ENCODE measurements around the gene PEX5L. TPM values are rescaled to one million over a fixed set of nuclear protein-coding genes. Genes with fewer than 3 reads are reported as not detected.

Gene PEX5L
- total and polyA plus RNA-seq, 3 donors from 2014 or later: 6.3 to 7.3 (median 6.6) TPM

DNA sequence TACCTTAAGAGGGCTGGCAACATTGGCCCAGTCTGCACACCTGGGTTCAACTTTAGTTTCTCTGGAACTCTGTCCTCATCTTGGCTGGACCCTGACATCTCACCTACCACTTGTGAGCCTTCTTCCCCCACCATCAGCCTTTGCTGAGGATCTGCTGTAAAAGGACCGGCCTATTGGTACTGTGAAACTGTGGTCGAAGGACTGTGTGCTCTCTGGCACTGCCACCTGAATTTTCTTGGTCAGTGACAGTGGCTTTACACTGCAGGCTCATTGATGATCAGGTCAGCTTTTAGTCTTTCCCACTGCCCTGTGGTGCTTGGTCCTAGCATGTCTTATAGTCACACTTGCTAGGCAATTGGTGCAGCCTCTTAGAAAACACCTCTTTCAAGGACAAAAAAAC, 86.9 kb downstream of the PEX5L start:
- no peaks in the 10 kb centered on the region for H3K4me1 ChIP-seq
- no peaks in the 10 kb centered on the region for H3K9me3 ChIP-seq
- intact Hi-C loops (cut with DNase I; ENCODE audit: low total_unique reads): no loop called here
- no peak overlapping the region for H3K27ac ChIP-seq
- no peak overlapping the region for H3K4me3 ChIP-seq
- 85 to 100% methylated on average over 2 of the region's 2 CpGs for WGBS, 2 donors
- TF ChIP-seq POLR2A (IDR thresholded peaks at IDR 0.05): no peak
- TF ChIP-seq, protein P1, sequence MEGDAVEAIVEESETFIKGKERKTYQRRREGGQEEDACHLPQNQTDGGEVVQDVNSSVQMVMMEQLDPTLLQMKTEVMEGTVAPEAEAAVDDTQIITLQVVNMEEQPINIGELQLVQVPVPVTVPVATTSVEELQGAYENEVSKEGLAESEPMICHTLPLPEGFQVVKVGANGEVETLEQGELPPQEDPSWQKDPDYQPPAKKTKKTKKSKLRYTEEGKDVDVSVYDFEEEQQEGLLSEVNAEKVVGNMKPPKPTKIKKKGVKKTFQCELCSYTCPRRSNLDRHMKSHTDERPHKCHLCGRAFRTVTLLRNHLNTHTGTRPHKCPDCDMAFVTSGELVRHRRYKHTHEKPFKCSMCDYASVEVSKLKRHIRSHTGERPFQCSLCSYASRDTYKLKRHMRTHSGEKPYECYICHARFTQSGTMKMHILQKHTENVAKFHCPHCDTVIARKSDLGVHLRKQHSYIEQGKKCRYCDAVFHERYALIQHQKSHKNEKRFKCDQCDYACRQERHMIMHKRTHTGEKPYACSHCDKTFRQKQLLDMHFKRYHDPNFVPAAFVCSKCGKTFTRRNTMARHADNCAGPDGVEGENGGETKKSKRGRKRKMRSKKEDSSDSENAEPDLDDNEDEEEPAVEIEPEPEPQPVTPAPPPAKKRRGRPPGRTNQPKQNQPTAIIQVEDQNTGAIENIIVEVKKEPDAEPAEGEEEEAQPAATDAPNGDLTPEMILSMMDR (IDR thresholded peaks at IDR 0.05): no peak
- DNase-seq: no peak
- no peaks in the 10 kb centered on the region for H3K36me3 ChIP-seq (ENCODE audit: low read depth, missing control alignments)
- H3K27me3 ChIP-seq: no peaks in the 10 kb centered on the region

DNA sequence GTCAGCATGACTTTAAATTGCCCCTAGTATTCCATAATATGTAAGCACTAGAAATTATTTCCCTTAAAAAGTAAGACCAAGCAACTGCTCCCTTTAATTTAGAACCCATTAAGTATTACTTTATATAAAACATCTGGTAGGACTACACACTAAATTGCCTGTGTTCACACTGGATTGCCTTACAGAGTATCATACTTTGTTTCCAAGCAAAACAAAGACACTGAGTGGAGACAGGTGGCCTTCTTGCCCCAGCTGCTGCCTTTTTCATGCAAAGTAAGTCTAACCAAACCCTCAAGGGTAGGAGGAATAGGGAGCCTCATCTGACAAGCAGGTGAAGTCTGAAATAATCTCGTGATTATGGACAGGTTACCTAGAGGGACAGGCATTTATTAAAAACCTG, 87.3 kb downstream of the PEX5L start:
- no peak overlapping the region for H3K27ac ChIP-seq
- H3K4me3 ChIP-seq: no peak overlapping the region
- no peak for DNase-seq
- TF ChIP-seq, protein P1 (IDR thresholded peaks at IDR 0.05): no peak
- TF ChIP-seq POLR2A (IDR thresholded peaks at IDR 0.05): no peak
- no peaks in the 10 kb centered on the region for H3K36me3 ChIP-seq (ENCODE audit: low read depth, missing control alignments)
- H3K9me3 ChIP-seq: no peaks in the 10 kb centered on the region
- no peaks in the 10 kb centered on the region for H3K4me1 ChIP-seq
- no peaks in the 10 kb centered on the region for H3K27me3 ChIP-seq
- intact Hi-C loops (cut with DNase I; ENCODE audit: low total_unique reads): no loop called here
- WGBS, 2 donors: 39 to 41% methylated on average over 1 of the region's 1 CpG

DNA sequence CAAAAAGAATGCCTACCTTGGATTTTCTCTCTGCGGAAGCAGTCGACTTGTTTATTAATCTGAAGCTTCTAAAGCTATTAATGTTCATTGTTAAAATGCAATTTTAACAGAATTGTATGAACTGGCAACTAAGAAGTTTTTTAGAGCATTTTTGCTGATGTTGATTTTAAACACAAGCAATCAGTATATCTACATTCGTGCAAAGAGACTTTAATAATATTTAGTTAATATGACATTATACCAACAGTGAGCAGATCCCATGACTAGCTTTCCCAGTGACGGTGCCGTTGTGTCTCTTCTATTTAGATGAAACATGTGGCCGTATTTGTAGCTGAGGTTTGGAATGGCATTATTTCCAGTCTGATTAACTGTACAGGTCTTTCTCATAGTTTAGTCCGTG, 88.0 kb downstream of the PEX5L start:
- Histone ChIP-seq H3K4me1 (no peaks in the 10 kb centered on the region), H3K27ac (no peak overlapping the region), H3K27me3 (no peaks in the 10 kb centered on the region), H3K36me3 (ENCODE audit: low read depth, missing control alignments) (no peaks in the 10 kb centered on the region), H3K4me3 (no peak overlapping the region), H3K9me3 (no peaks in the 10 kb centered on the region)
- DNase-seq: no peak
- TF ChIP-seq, protein P1 (IDR thresholded peaks at IDR 0.05): no peak
- no peak for TF ChIP-seq POLR2A (IDR thresholded peaks at IDR 0.05)
- intact Hi-C loops (cut with DNase I; ENCODE audit: low total_unique reads): no loop called here
- 65 to 69% methylated on average over 7 of the region's 7 CpGs for WGBS, 2 donors

DNA sequence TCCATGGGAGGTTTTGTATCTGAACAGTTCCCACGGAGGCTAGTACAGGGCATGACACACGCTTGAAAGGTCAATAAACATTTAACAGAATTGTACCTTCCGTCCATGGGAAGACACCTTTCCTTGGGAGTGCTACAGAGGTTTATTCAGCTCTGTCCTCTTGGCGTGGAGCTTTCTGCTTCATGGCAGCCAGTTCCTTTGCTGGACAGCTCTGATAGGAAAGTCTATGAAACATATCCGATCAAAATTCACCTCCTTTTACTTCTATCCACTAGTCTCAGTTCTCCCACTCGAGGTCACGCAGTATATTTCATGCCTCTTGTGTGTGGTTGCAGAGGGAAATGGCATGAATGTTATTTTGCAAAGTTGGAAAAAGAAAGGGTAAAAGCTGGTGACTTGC, 91.2 kb downstream of the PEX5L start:
- intact Hi-C loops (cut with DNase I; ENCODE audit: low total_unique reads): no loop called here

More for the DNA sequence above, 91.2 kb downstream of the PEX5L start:
- 71 to 72% methylated on average over 7 of the region's 7 CpGs for WGBS, 2 donors
- DNase-seq: no peak
- no peaks in the 10 kb centered on the region for H3K4me1 ChIP-seq
- H3K4me3 ChIP-seq: no peak overlapping the region
- no peaks in the 10 kb centered on the region for H3K9me3 ChIP-seq
- no peak for TF ChIP-seq POLR2A (IDR thresholded peaks at IDR 0.05)
- TF ChIP-seq, protein P1 (IDR thresholded peaks at IDR 0.05): no peak
- no peaks in the 10 kb centered on the region for H3K27me3 ChIP-seq
- H3K36me3 ChIP-seq (ENCODE audit: low read depth, missing control alignments): no peaks in the 10 kb centered on the region
- H3K27ac ChIP-seq: no peak overlapping the region
